Measurements from ENCODE around the gene ANKRD61. TPM values are rescaled to one million over a fixed set of nuclear protein-coding genes. Genes with fewer than 3 reads are reported as not detected.

The ANKRD61 gene
- total and polyA plus RNA-seq, 7 donors = 0.13 to 0.77 (median 0.36) TPM; not detected in 1

DNA sequence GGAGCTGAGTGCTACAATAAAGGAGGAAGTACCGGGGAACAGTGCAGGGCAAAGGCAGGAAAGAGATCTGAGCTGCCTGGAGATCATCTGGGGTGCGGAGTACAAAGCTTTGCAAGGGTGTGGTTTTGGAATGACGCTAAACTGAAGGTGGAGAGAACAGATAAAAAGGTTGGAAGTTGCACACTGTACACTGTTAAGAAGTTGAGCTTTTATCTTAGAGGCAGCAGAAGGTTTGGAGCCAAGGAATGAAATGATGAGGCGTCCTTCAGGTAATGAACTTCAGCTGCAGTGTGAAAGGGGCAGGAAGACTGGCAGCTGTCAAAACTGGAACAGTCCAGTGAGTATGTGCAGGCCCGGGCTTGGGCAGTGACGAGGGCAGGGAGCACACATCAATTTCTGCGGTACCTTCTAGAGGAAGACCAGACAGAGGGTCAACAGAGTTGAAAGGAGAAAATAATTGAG, 7.2 kb upstream of the ANKRD61 start:
- intact Hi-C loops (cut with DNase I) = no loop called here
- ATAC-seq = no peak
- DNase-seq = no peak
- peaks cover 8% of the 10 kb centered on the region for H3K4me1 ChIP-seq
- no peaks in the 10 kb centered on the region for H3K9me3 ChIP-seq
- TF ChIP-seq, protein P1, sequence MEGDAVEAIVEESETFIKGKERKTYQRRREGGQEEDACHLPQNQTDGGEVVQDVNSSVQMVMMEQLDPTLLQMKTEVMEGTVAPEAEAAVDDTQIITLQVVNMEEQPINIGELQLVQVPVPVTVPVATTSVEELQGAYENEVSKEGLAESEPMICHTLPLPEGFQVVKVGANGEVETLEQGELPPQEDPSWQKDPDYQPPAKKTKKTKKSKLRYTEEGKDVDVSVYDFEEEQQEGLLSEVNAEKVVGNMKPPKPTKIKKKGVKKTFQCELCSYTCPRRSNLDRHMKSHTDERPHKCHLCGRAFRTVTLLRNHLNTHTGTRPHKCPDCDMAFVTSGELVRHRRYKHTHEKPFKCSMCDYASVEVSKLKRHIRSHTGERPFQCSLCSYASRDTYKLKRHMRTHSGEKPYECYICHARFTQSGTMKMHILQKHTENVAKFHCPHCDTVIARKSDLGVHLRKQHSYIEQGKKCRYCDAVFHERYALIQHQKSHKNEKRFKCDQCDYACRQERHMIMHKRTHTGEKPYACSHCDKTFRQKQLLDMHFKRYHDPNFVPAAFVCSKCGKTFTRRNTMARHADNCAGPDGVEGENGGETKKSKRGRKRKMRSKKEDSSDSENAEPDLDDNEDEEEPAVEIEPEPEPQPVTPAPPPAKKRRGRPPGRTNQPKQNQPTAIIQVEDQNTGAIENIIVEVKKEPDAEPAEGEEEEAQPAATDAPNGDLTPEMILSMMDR (IDR thresholded peaks at IDR 0.05) = no peak
- H3K27ac ChIP-seq = no peak overlapping the region
- 85 to 92% (median 92%) methylated on average over 7 of the region's 7 CpGs for whole genome bisulfite sequencing, 3 donors
- H3K27me3 ChIP-seq (ENCODE audit: insufficient read depth in 3 of 3, low read length in 2 of 3) = no peaks in the 10 kb centered on the region
- H3K36me3 ChIP-seq (ENCODE audit: insufficient read depth in 1 of 2, low read depth in 1 of 2) = peaks cover 14 to 100% of the 10 kb centered on the region in 2 donors
- no peak overlapping the region for H3K4me3 ChIP-seq

GRCh38 chr7:6026011-6026819, 5.0 kb upstream of the ANKRD61 start:
- Histone ChIP-seq H3K4me1 (peaks cover 8% of the 10 kb centered on the region), H3K27ac (peak overlapping the region; percentile 73), H3K4me3 (peak overlapping the region; percentile 44), H3K27me3 (ENCODE audit: insufficient read depth in 3 of 3, low read length in 2 of 3) (no peaks in the 10 kb centered on the region), H3K9me3 (no peaks in the 10 kb centered on the region), H3K36me3 (ENCODE audit: insufficient read depth in 1 of 2, low read depth in 1 of 2) (peaks cover 9 to 89% of the 10 kb centered on the region in 2 donors)
- peak; percentile 78 to 91 for DNase-seq
- intact Hi-C loops (cut with DNase I) = no loop called here
- 49 to 76% (median 66%) methylated on average over 22 of the region's 22 CpGs for WGBS, 3 donors
- TF ChIP-seq, protein P1 (IDR thresholded peaks at IDR 0.05) = no peak
- peak; percentile 88 to 97 (median 96) for ATAC-seq

DNA sequence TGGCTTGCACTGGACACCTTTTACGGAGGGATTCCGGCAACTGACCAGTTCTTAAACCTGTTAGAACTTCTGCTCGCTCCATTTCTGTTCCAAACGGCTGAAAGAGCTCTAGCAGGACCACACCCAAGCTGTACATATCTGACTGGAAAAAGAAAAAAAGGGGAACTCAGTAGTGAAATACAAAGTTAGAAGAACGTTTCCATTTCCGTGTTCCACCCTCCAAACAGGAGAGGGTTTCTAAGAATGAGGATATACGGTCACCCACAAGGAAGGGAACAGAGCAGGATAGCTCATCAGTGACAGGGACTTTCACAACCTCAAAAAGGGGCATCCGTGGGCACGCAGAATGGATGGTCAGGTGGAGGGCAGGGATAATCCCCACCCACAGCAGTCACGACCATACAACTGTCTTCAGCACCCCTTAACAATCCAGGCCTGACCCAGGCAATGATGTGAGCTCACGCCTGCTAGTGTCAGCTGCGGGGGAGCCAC, 4.3 kb upstream of the ANKRD61 start:
- 66 to 82% (median 73%) methylated on average over 12 of the region's 12 CpGs for WGBS, 3 donors
- no peaks in the 10 kb centered on the region for H3K9me3 ChIP-seq
- H3K27me3 ChIP-seq (ENCODE audit: insufficient read depth in 3 of 3, low read length in 2 of 3) = no peaks in the 10 kb centered on the region
- H3K36me3 ChIP-seq (ENCODE audit: insufficient read depth in 1 of 2, low read depth in 1 of 2) = peaks cover 9 to 82% of the 10 kb centered on the region in 2 donors
- peak overlapping the region; percentile 44 for H3K4me3 ChIP-seq
- intact Hi-C loops (cut with DNase I) = no loop called here
- H3K27ac ChIP-seq = peak overlapping the region; percentile 73
- TF ChIP-seq, protein P1 (IDR thresholded peaks at IDR 0.05) = no peak
- DNase-seq (no peak), ATAC-seq (peak in 1 of 4 donors; percentile 3)
- H3K4me1 ChIP-seq = peaks cover 8% of the 10 kb centered on the region

- TF ChIP-seq, protein P1 (IDR thresholded peaks at IDR 0.05) = no peak
- Histone ChIP-seq H3K4me1 (peaks cover 13% of the 10 kb centered on the region), H3K27me3 (ENCODE audit: insufficient read depth in 3 of 3, low read length in 2 of 3) (no peaks in the 10 kb centered on the region), H3K4me3 (no peak overlapping the region), H3K27ac (no peak overlapping the region), H3K9me3 (no peaks in the 10 kb centered on the region), H3K36me3 (ENCODE audit: insufficient read depth in 1 of 2, low read depth in 1 of 2) (peaks cover 5 to 80% of the 10 kb centered on the region in 2 donors)
- WGBS, 3 donors = 89 to 100% (median 97%) methylated on average over 1 of the region's 1 CpG
- no peak for DNase-seq
- no peak for ATAC-seq
- intact Hi-C loops (cut with DNase I) = no loop called here
Observed at GRCh38 chr7:6027806-6028365, 3.3 kb upstream of the ANKRD61 start.
